ENCODE results near the gene MACROD2.

Gene MACROD2

DNA sequence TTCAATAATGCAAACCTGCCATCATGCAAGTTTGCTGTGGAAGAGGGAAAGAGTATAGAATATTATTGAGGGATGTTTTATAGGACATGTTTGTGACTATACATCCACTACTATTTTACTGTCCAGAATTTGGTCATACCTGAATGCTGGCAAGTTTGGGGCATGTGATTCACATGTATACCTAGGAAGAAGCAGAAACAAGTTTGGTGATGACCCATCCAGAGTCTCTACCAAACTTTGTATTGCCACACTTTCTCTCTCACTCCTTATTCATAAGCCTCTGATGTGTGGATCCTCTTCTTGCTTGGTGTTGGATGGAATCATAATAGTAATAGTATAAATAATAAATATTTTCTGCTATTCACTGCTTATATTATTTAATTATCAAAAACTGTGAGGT is 450.6 kb downstream of the MACROD2 start:
- TF ChIP-seq RARB (CRISPR knock-in tag; IDR thresholded peaks at IDR 0.05) (no peak), SNAI2 (CRISPR knock-in tag; IDR thresholded peaks at IDR 0.05) (no peak), ISL1 (CRISPR knock-in tag; IDR thresholded peaks at IDR 0.05) (no peak), ZNF70 (CRISPR knock-in tag; IDR thresholded peaks at IDR 0.05) (no peak), OSR1 (CRISPR knock-in tag; IDR thresholded peaks at IDR 0.05) (no peak), ZFP30 (CRISPR knock-in tag; IDR thresholded peaks at IDR 0.05) (no peak)
- TF ChIP-seq, protein P1, sequence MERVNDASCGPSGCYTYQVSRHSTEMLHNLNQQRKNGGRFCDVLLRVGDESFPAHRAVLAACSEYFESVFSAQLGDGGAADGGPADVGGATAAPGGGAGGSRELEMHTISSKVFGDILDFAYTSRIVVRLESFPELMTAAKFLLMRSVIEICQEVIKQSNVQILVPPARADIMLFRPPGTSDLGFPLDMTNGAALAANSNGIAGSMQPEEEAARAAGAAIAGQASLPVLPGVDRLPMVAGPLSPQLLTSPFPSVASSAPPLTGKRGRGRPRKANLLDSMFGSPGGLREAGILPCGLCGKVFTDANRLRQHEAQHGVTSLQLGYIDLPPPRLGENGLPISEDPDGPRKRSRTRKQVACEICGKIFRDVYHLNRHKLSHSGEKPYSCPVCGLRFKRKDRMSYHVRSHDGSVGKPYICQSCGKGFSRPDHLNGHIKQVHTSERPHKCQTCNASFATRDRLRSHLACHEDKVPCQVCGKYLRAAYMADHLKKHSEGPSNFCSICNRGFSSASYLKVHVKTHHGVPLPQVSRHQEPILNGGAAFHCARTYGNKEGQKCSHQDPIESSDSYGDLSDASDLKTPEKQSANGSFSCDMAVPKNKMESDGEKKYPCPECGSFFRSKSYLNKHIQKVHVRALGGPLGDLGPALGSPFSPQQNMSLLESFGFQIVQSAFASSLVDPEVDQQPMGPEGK (CRISPR knock-in tag; IDR thresholded peaks at IDR 0.05; ENCODE audit: borderline replicate concordance), result no peak
- ATAC-seq, result no peak

DNA sequence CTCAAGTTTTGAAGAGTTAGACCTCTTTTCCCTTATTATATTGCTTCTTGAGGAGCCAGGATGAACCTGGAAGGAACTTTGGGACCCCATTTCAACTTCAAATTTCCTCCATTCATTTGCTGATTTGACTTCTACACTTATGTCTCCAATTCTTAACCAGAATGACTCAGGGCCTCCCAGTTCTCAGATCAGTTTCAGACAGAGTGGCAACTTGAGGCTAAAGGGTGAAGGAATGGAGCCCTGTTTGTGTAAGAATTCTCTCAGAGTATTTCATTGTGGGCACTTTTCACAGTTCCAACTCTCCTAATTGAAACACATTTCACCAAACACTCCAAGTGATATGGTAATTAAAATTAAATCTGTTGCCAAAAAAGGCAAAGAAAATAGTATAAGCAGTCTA is 451.1 kb downstream of the MACROD2 start:
- TF ChIP-seq GLIS3 (CRISPR knock-in tag; IDR thresholded peaks at IDR 0.05) (no peak), ZNF70 (CRISPR knock-in tag; IDR thresholded peaks at IDR 0.05) (no peak), ZNF8 (CRISPR knock-in tag; IDR thresholded peaks at IDR 0.05) (no peak), ARNTL (CRISPR knock-in tag; IDR thresholded peaks at IDR 0.05; ENCODE audit: borderline replicate concordance, low read depth) (no peak), TCF4 (CRISPR knock-in tag; IDR thresholded peaks at IDR 0.05; ENCODE audit: borderline replicate concordance) (no peak), ESRRG (CRISPR knock-in tag; IDR thresholded peaks at IDR 0.05) (no peak), OSR1 (CRISPR knock-in tag; IDR thresholded peaks at IDR 0.05) (no peak), ZFP30 (CRISPR knock-in tag; IDR thresholded peaks at IDR 0.05) (no peak), TOX (CRISPR knock-in tag; IDR thresholded peaks at IDR 0.05; ENCODE audit: borderline replicate concordance) (no peak), ZNF565 (CRISPR knock-in tag; conservative IDR thresholded peaks at IDR 0.05; ENCODE audit: low read depth) (no peak)
- TF ChIP-seq, protein P2, sequence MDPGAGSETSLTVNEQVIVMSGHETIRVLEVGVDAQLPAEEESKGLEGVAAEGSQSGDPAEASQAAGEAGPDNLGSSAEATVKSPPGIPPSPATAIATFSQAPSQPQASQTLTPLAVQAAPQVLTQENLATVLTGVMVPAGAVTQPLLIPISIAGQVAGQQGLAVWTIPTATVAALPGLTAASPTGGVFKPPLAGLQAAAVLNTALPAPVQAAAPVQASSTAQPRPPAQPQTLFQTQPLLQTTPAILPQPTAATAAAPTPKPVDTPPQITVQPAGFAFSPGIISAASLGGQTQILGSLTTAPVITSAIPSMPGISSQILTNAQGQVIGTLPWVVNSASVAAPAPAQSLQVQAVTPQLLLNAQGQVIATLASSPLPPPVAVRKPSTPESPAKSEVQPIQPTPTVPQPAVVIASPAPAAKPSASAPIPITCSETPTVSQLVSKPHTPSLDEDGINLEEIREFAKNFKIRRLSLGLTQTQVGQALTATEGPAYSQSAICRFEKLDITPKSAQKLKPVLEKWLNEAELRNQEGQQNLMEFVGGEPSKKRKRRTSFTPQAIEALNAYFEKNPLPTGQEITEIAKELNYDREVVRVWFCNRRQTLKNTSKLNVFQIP (CRISPR knock-in tag; IDR thresholded peaks at IDR 0.05; ENCODE audit: borderline replicate concordance, low read depth), result no peak
- TF ChIP-seq, protein P3, sequence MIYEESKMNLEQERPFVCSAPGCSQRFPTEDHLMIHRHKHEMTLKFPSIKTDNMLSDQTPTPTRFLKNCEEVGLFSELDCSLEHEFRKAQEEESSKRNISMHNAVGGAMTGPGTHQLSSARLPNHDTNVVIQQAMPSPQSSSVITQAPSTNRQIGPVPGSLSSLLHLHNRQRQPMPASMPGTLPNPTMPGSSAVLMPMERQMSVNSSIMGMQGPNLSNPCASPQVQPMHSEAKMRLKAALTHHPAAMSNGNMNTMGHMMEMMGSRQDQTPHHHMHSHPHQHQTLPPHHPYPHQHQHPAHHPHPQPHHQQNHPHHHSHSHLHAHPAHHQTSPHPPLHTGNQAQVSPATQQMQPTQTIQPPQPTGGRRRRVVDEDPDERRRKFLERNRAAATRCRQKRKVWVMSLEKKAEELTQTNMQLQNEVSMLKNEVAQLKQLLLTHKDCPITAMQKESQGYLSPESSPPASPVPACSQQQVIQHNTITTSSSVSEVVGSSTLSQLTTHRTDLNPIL (CRISPR knock-in tag; IDR thresholded peaks at IDR 0.05; ENCODE audit: low read depth), result no peak
- TF ChIP-seq, protein P4, sequence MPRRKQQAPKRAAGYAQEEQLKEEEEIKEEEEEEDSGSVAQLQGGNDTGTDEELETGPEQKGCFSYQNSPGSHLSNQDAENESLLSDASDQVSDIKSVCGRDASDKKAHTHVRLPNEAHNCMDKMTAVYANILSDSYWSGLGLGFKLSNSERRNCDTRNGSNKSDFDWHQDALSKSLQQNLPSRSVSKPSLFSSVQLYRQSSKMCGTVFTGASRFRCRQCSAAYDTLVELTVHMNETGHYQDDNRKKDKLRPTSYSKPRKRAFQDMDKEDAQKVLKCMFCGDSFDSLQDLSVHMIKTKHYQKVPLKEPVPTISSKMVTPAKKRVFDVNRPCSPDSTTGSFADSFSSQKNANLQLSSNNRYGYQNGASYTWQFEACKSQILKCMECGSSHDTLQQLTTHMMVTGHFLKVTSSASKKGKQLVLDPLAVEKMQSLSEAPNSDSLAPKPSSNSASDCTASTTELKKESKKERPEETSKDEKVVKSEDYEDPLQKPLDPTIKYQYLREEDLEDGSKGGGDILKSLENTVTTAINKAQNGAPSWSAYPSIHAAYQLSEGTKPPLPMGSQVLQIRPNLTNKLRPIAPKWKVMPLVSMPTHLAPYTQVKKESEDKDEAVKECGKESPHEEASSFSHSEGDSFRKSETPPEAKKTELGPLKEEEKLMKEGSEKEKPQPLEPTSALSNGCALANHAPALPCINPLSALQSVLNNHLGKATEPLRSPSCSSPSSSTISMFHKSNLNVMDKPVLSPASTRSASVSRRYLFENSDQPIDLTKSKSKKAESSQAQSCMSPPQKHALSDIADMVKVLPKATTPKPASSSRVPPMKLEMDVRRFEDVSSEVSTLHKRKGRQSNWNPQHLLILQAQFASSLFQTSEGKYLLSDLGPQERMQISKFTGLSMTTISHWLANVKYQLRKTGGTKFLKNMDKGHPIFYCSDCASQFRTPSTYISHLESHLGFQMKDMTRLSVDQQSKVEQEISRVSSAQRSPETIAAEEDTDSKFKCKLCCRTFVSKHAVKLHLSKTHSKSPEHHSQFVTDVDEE (CRISPR knock-in tag; IDR thresholded peaks at IDR 0.05), result no peak
- no peak for ATAC-seq

DNA sequence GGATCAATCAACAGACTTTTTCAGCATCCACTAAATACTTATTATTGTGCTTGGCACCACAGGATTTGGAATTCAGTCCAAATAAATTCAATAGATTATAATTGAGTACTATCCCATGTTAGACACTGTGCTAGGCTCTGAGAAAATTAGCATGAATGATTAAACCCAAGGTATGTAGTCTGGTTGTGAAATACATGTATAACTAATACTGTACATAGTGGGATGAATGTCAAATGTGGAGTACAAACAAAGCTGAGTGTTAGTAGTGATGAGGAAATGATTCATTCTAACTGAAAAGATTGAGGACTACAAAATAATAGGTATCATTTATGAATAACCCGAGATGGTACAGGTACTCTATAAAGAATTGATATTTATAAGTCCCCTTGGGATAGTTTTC is 454.0 kb downstream of the MACROD2 start:
- ATAC-seq, result no peak
- TF ChIP-seq TOX (CRISPR knock-in tag; IDR thresholded peaks at IDR 0.05; ENCODE audit: borderline replicate concordance) (no peak), BACH2 (CRISPR knock-in tag; IDR thresholded peaks at IDR 0.05; ENCODE audit: borderline replicate concordance) (no peak), ZFP3 (CRISPR knock-in tag; IDR thresholded peaks at IDR 0.05) (no peak), CSDC2 (CRISPR knock-in tag; IDR thresholded peaks at IDR 0.05) (no peak), OSR1 (CRISPR knock-in tag; IDR thresholded peaks at IDR 0.05) (no peak), ZC3H10 (CRISPR knock-in tag; IDR thresholded peaks at IDR 0.05) (no peak), ZNF8 (CRISPR knock-in tag; IDR thresholded peaks at IDR 0.05) (no peak), ZFP30 (CRISPR knock-in tag; IDR thresholded peaks at IDR 0.05) (no peak), ISL1 (CRISPR knock-in tag; IDR thresholded peaks at IDR 0.05) (no peak)
- TF ChIP-seq, protein P5, sequence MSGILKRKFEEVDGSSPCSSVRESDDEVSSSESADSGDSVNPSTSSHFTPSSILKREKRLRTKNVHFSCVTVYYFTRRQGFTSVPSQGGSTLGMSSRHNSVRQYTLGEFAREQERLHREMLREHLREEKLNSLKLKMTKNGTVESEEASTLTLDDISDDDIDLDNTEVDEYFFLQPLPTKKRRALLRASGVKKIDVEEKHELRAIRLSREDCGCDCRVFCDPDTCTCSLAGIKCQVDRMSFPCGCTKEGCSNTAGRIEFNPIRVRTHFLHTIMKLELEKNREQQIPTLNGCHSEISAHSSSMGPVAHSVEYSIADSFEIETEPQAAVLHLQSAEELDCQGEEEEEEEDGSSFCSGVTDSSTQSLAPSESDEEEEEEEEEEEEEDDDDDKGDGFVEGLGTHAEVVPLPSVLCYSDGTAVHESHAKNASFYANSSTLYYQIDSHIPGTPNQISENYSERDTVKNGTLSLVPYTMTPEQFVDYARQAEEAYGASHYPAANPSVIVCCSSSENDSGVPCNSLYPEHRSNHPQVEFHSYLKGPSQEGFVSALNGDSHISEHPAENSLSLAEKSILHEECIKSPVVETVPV (CRISPR knock-in tag; IDR thresholded peaks at IDR 0.05), result no peak
- TF ChIP-seq, protein P3 (CRISPR knock-in tag; IDR thresholded peaks at IDR 0.05; ENCODE audit: low read depth), result no peak
- TF ChIP-seq, protein P2 (CRISPR knock-in tag; IDR thresholded peaks at IDR 0.05; ENCODE audit: borderline replicate concordance, low read depth), result no peak
